GM10248 (cell line): ENCODE results near the gene SCGB3A1.

ENCODE experiments used
- CTCF ChIA-PET: fragments of 300-600 bp; sonication (Branson Sonifier 250); formaldehyde crosslinking; extraction: SDS; loops from one replicate; lab custom pipeline; 2021; ENCODE audit warnings: antibody characterized with exemption; lab: Yijun Ruan, JAX
- POLR2A ChIA-PET: fragments of 350-650 bp; sonication (Branson Sonifier 250); formaldehyde crosslinking; extraction: SDS; loops from one replicate; lab custom pipeline; 2020; ENCODE audit warnings: antibody characterized with exemption; lab: Yijun Ruan, JAX
- DNase-seq: peaks from one replicate; pipeline ENCODE4 v3.0.0; 2012; ENCODE audit errors: extremely low spot score
- CTCF ChIP-seq: IDR thresholded peaks from 2 replicates; pipeline ENCODE4 v1.5.1; 2012; ENCODE audit warnings: mild to moderate bottlenecking, low read depth; ENCODE audit errors: extremely low read depth, missing control alignments, control extremely low read depth

SCGB3A1 gene

GRCh38 chr5:180620014-180620413 is 28.7 kb upstream of the SCGB3A1 start:
- TF ChIP-seq CTCF = no peak
- ChIA-PET CTCF (no interaction called here), POLR2A (no interaction called here)
- no peak for DNase-seq

- TF ChIP-seq CTCF = no peak
- POLR2A ChIA-PET = no interaction called here
- DNase-seq = no peak
- CTCF ChIA-PET = no interaction called here
Observed at GRCh38 chr5:180619563-180619915, 28.2 kb upstream of the SCGB3A1 start.

- no peak for TF ChIP-seq CTCF
- ChIA-PET POLR2A (no interaction called here), CTCF (no interaction called here)
- peak; percentile 61 for DNase-seq
Observed at GRCh38 chr5:180618829-180619562, 27.7 kb upstream of the SCGB3A1 start.

GRCh38 chr5:180618487-180618828 is 27.2 kb upstream of the SCGB3A1 start:
- TF ChIP-seq CTCF = no peak
- DNase-seq = no peak
- ChIA-PET POLR2A (no interaction called here), CTCF (no interaction called here)

GRCh38 chr5:180613814-180614188 is 22.5 kb upstream of the SCGB3A1 start:
- DNase-seq = no peak
- ChIA-PET POLR2A (interaction anchor here (0.6 kb wide), 1 partner anchor 116 kb away, joined by 8 read pairs; no protein-coding TSS in a partner anchor), CTCF (no interaction called here)

GRCh38 chr5:180613188-180613813 is 22.0 kb upstream of the SCGB3A1 start:
- no peak for DNase-seq
- ChIA-PET POLR2A (interaction anchor here (0.6 kb wide), 1 partner anchor 117 kb away, joined by 8 read pairs; no protein-coding TSS in a partner anchor), CTCF (no interaction called here)
- no peak for TF ChIP-seq CTCF

More at GRCh38 chr5:180613814-180614188, 22.5 kb upstream of the SCGB3A1 start:
- TF ChIP-seq CTCF = no peak
